Progenitor cell of endocrine pancreas (in vitro differentiated cells): ENCODE measurements around the gene CORO2B. TPM values are rescaled to one million over a fixed set of nuclear protein-coding genes. Genes with fewer than 3 reads are reported as not detected.

Experiments used
- DNase-seq: peaks from one replicate; pipeline ENCODE4 v3.0.0; 2021; ENCODE audit warnings: low spot score; ENCODE audit not compliant: unreplicated experiment
- H3K27ac Mint-ChIP-seq: 2 replicates; pipeline ENCODE4 v1.8.0; 2021; ENCODE audit warnings: mild to moderate bottlenecking, moderate library complexity, mixed read lengths
- H3K27me3 Mint-ChIP-seq: 2 replicates; pipeline ENCODE4 v1.8.0; 2021; ENCODE audit warnings: mixed read lengths
- H3K36me3 Mint-ChIP-seq: 2 replicates; pipeline ENCODE4 v1.8.0; 2022; ENCODE audit warnings: mixed read lengths; ENCODE audit not compliant: insufficient read depth
- H3K4me1 Mint-ChIP-seq: 2 replicates; pipeline ENCODE4 v1.8.0; 2021; ENCODE audit warnings: low read depth, mixed read lengths
- H3K4me3 Mint-ChIP-seq: 2 replicates; pipeline ENCODE4 v1.8.0; 2021; ENCODE audit warnings: low read depth, mild to moderate bottlenecking, moderate library complexity, mixed read lengths
- H3K9me3 Mint-ChIP-seq: 2 replicates; pipeline ENCODE4 v1.8.0; 2021; ENCODE audit warnings: low read depth, mixed read lengths
- total RNA-seq: library from RNA; stranded (reverse); gene quantifications from 2 replicates; pipeline ENCODE4 v1.2.1, GENCODE V29; 2021
- TF ChIP-seq, protein P1 (sequence below): fragments of 200-600 bp; sonication (generic); IDR thresholded peaks from one replicate; pipeline ENCODE4 v1.5.0; 2021; ENCODE audit warnings: antibody characterized with exemption, mild to moderate bottlenecking; ENCODE audit not compliant: unreplicated experiment

CORO2B gene
- total RNA-seq, 1 donor from 2014 or later = 1.5 TPM

DNA sequence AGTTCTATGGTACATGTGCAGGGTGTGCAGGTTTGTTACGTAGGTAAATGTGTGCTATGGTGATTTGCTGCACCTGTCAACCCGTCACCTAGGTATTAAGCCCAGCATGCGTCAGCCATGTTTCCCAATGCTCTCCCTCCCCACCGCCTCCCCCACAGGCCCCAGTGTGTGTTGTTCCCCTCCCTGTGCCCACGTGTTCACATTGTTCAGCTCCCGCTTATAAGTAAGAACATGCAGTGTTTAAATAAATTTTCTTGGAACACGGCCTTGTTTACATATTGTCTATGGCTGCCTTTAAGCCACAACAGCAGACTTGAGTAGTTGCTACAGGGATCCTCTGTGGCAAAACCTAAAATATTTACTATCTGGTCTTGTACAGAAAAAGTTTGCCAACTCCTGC is 41.3 kb upstream of the CORO2B start:
- Mint-ChIP-seq H3K27me3 (no peaks in the 10 kb centered on the region), H3K4me1 (no peaks in the 10 kb centered on the region), H3K9me3 (peaks cover 5% of the 10 kb centered on the region), H3K27ac (no peak overlapping the region), H3K36me3 (no peaks in the 10 kb centered on the region), H3K4me3 (no peak overlapping the region)
- TF ChIP-seq, protein P1, sequence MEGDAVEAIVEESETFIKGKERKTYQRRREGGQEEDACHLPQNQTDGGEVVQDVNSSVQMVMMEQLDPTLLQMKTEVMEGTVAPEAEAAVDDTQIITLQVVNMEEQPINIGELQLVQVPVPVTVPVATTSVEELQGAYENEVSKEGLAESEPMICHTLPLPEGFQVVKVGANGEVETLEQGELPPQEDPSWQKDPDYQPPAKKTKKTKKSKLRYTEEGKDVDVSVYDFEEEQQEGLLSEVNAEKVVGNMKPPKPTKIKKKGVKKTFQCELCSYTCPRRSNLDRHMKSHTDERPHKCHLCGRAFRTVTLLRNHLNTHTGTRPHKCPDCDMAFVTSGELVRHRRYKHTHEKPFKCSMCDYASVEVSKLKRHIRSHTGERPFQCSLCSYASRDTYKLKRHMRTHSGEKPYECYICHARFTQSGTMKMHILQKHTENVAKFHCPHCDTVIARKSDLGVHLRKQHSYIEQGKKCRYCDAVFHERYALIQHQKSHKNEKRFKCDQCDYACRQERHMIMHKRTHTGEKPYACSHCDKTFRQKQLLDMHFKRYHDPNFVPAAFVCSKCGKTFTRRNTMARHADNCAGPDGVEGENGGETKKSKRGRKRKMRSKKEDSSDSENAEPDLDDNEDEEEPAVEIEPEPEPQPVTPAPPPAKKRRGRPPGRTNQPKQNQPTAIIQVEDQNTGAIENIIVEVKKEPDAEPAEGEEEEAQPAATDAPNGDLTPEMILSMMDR = no peak
- DNase-seq = no peak

DNA sequence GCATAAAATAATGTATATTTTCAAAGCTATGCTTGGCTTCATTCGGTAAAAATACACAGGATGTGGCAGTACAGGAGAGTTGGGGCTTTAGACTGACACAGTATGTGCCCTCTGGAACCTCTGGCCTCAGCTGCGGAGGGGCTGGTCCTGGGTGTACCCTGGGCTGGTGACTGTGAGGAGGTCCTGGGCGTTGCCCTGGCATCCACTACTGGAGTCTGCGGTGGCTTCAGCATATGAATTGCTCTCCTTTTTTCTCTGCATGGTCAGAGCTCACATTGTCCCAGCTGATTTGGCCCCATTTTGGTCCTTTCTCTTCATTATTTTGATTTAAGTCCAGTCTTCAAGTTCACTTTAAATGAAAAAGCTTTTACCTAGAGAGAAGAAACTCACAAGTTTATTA is 40.5 kb upstream of the CORO2B start:
- Mint-ChIP-seq H3K4me1 (no peaks in the 10 kb centered on the region), H3K4me3 (no peak overlapping the region), H3K36me3 (no peaks in the 10 kb centered on the region), H3K9me3 (no peaks in the 10 kb centered on the region), H3K27ac (no peak overlapping the region), H3K27me3 (no peaks in the 10 kb centered on the region)
- TF ChIP-seq, protein P1 = no peak
- no peak for DNase-seq

DNA sequence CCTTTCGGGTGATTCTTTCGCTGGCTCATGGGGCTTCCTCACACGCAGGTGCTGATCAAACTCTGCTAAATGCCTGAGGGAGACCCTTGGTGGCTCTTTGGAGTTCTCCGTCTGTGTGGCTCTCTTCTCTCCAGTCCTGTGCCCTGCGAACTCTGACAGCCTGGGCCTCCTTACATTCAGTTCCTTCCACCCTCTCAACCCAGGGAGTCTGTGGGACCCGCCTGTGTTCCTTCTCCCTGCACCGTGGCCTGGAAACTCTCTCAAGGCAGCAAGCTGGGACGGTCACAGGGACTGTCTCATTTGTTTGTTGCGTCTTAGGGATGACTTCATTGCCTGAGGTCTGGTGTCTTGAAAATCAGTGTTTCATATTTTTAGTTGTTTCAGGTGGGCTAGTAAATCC is 37.0 kb upstream of the CORO2B start:
- Mint-ChIP-seq H3K36me3 (no peaks in the 10 kb centered on the region), H3K27me3 (peaks cover 2% of the 10 kb centered on the region), H3K4me1 (no peaks in the 10 kb centered on the region), H3K4me3 (no peak overlapping the region), H3K27ac (no peak overlapping the region), H3K9me3 (no peaks in the 10 kb centered on the region)
- TF ChIP-seq, protein P1 = no peak
- DNase-seq = no peak

DNA sequence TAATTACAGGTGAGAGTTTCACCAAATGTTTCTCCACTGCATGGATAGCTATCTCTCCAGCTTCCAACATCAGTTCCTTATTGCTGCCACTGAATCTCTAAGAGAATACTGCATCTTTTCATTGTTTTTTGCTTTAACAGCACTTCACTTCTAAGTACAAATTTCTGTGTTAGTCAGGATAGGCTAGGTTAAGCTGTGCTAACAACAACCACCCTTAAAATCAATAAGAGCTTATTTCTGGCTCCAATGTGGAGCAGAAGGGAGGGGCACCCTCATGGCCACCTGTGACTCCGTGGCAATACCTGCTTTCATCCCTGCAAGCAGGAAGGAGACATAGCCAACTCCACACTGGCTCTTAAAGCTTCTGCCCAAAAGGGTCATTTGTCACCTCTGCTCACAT is 36.4 kb upstream of the CORO2B start:
- no peak for DNase-seq
- no peaks in the 10 kb centered on the region for H3K4me1 Mint-ChIP-seq
- no peaks in the 10 kb centered on the region for H3K9me3 Mint-ChIP-seq
- peaks cover 3% of the 10 kb centered on the region for H3K27me3 Mint-ChIP-seq
- no peak overlapping the region for H3K4me3 Mint-ChIP-seq
- no peaks in the 10 kb centered on the region for H3K36me3 Mint-ChIP-seq
- no peak overlapping the region for H3K27ac Mint-ChIP-seq
- TF ChIP-seq, protein P1 = no peak

DNA sequence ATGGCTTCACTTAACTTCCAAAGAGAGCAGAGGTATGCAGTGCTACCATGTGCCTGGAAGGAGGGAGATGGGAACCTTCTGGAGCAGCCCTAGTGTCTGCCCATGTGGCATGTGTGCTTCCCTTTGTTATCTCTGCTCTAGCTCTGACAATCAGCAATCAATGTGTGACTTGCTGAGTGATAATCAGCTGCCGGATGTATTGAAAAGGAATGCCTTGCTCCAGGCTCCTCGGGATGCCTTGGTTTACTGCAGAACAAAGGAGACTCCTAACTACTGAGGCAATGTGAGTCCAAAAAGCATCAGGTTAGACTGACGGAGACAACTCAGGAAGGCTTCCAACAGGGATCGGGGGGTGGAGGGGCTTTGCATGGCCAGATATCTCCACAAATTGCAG is 36.0 kb upstream of the CORO2B start:
- Mint-ChIP-seq H3K27me3 (peaks cover 3% of the 10 kb centered on the region), H3K27ac (no peak overlapping the region), H3K9me3 (no peaks in the 10 kb centered on the region), H3K4me1 (no peaks in the 10 kb centered on the region), H3K4me3 (no peak overlapping the region), H3K36me3 (no peaks in the 10 kb centered on the region)
- TF ChIP-seq, protein P1 = no peak
- no peak for DNase-seq
